Caco-2 (cell line): ENCODE data around the gene UFL1. TPM values are rescaled to one million over a fixed set of nuclear protein-coding genes. Genes with fewer than 3 reads are reported as not detected.
"Not testable (repeated sequence)": the region's sequence is repeated elsewhere in the genome, so short reads cannot be mapped to it uniquely, and the experiment has no call there.

Experiments used
- BruUV-seq: library from RNA; stranded (reverse); fragments of 400-500 nt; replicated peaks from 2 replicates; lab custom pipeline; 2021; lab: Mats Ljungman, UMichigan
- CTCF ChIA-PET: fragments of 300-600 bp; sonication (Branson Sonifier 250); formaldehyde crosslinking; loops from one replicate; lab custom pipeline; 2022; ENCODE audit warnings: antibody characterized with exemption; lab: Charles Lee
- POLR2A ChIA-PET: fragments of 300-600 bp; sonication (Branson Sonifier 250); formaldehyde crosslinking; loops from one replicate; lab custom pipeline; 2022; ENCODE audit warnings: antibody characterized with exemption; lab: Charles Lee
- DNase-seq, 2 experiments: peaks; one replicate each; pipeline versions ENCODE4 v3.0.0 to v3.0.0-alpha.2; 2020 to 2022
- H3K27me3 ChIP-seq: replicated peaks from 2 replicates; pipeline ENCODE4 v1.6.0; 2011; ENCODE audit warnings: low read length; ENCODE audit not compliant: control insufficient read depth, insufficient read depth
- H3K36me3 ChIP-seq: 2 replicates; pipeline ENCODE4 v1.5.1; 2011; ENCODE audit warnings: low read length; ENCODE audit not compliant: control insufficient read depth, insufficient read depth
- H3K4me1 ChIP-seq: fragments of 250-450 bp; sonication (Bioruptor Pico); 2 replicates; pipeline ENCODE4 v1.5.1; 2020; ENCODE audit warnings: mild to moderate bottlenecking
- H3K4me3 ChIP-seq: 2 replicates; pipeline ENCODE4 v1.5.1; 2011; ENCODE audit warnings: low read depth, mild to moderate bottlenecking, control low read depth, low read length
- H3K9me3 ChIP-seq: fragments of 250-450 bp; sonication (Bioruptor Pico); 2 replicates; pipeline ENCODE4 v1.5.1; 2020; ENCODE audit warnings: mild to moderate bottlenecking, moderate library complexity
- H3K27ac Mint-ChIP-seq: one replicate; pipeline ENCODE4 v1.8.0; 2022; ENCODE audit warnings: mixed read lengths; ENCODE audit not compliant: unreplicated experiment
- H3K27me3 Mint-ChIP-seq: one replicate; pipeline ENCODE4 v1.8.0; 2022; ENCODE audit warnings: mixed read lengths; ENCODE audit not compliant: insufficient read depth, unreplicated experiment
- H3K36me3 Mint-ChIP-seq: one replicate; pipeline ENCODE4 v1.8.0; 2022; ENCODE audit warnings: mild to moderate bottlenecking, mixed read lengths; ENCODE audit not compliant: insufficient read depth, unreplicated experiment
- H3K4me1 Mint-ChIP-seq: one replicate; pipeline ENCODE4 v1.8.0; 2022; ENCODE audit warnings: low read depth, mixed read lengths; ENCODE audit not compliant: unreplicated experiment
- H3K4me3 Mint-ChIP-seq: one replicate; pipeline ENCODE4 v1.8.0; 2022; ENCODE audit warnings: mild to moderate bottlenecking, moderate library complexity, mixed read lengths; ENCODE audit not compliant: unreplicated experiment
- H3K9me3 Mint-ChIP-seq: one replicate; pipeline ENCODE4 v1.8.0; 2022; ENCODE audit warnings: mixed read lengths; ENCODE audit not compliant: unreplicated experiment
- intact Hi-C: fragments of 100-400 bp; cut with micrococcal nuclease; formaldehyde crosslinking; loops from one replicate; pipeline ENCODE4 v1.10.0; 2022; ENCODE audit not compliant: unreplicated experiment
- total RNA-seq: library from RNA; stranded (reverse); gene quantifications from 2 replicates; pipeline ENCODE4 v1.2.3, GENCODE V29; 2022
- TF ChIP-seq, protein P1 (sequence below), 2 experiments: fragments of 200-600 bp in 1 of 2; IDR thresholded peaks; 1 replicate in 1 of 2; 2 replicates in 1 of 2; pipeline versions ENCODE4 v1.5.1 to v1.8.0; 2011 to 2022; ENCODE audit warnings: antibody characterized with exemption in 1 of 2, control low read depth in 1 of 2, inconsistent platforms in 1 of 2, low read depth in 1 of 2, low read length in 1 of 2, mild to moderate bottlenecking in 1 of 2, moderate library complexity in 1 of 2; ENCODE audit not compliant: insufficient read depth in 1 of 2, severe bottlenecking in 1 of 2, unreplicated experiment in 1 of 2

Gene UFL1
- total RNA-seq, 1 experiment from 2014 or later = 21.9 TPM

GRCh38 chr6:96545882-96546281, 24.3 kb downstream of the UFL1 start:
- BruUV-seq = no TSS peak
- Mint-ChIP-seq H3K4me1 (no peaks in the 10 kb centered on the region), H3K36me3 (peaks cover 30% of the 10 kb centered on the region), H3K27me3 (no peaks in the 10 kb centered on the region), H3K9me3 (no peaks in the 10 kb centered on the region), H3K4me3 (no peak overlapping the region), H3K27ac (no peak overlapping the region)
- intact Hi-C loops = no loop called here
- H3K4me1 ChIP-seq = no peaks in the 10 kb centered on the region
- H3K36me3 ChIP-seq = no peaks in the 10 kb centered on the region; the same call in 1 of the 2 replicates
- ChIA-PET CTCF (interaction anchor here (0.6 kb wide), 1 partner anchor 415 kb away, joined by 3 read pairs; no protein-coding TSS in a partner anchor), POLR2A (no interaction called here)
- no peak for DNase-seq
- TF ChIP-seq, protein P1, sequence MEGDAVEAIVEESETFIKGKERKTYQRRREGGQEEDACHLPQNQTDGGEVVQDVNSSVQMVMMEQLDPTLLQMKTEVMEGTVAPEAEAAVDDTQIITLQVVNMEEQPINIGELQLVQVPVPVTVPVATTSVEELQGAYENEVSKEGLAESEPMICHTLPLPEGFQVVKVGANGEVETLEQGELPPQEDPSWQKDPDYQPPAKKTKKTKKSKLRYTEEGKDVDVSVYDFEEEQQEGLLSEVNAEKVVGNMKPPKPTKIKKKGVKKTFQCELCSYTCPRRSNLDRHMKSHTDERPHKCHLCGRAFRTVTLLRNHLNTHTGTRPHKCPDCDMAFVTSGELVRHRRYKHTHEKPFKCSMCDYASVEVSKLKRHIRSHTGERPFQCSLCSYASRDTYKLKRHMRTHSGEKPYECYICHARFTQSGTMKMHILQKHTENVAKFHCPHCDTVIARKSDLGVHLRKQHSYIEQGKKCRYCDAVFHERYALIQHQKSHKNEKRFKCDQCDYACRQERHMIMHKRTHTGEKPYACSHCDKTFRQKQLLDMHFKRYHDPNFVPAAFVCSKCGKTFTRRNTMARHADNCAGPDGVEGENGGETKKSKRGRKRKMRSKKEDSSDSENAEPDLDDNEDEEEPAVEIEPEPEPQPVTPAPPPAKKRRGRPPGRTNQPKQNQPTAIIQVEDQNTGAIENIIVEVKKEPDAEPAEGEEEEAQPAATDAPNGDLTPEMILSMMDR (IDR thresholded peaks at IDR 0.05; ENCODE audit: insufficient read depth in 1 of 2, low read depth in 1 of 2, low read length in 1 of 2, severe bottlenecking in 1 of 2, unreplicated experiment in 1 of 2) = no peak
- no peaks in the 10 kb centered on the region for H3K9me3 ChIP-seq
- no peak overlapping the region for H3K4me3 ChIP-seq
- no peaks in the 10 kb centered on the region for H3K27me3 ChIP-seq

DNA sequence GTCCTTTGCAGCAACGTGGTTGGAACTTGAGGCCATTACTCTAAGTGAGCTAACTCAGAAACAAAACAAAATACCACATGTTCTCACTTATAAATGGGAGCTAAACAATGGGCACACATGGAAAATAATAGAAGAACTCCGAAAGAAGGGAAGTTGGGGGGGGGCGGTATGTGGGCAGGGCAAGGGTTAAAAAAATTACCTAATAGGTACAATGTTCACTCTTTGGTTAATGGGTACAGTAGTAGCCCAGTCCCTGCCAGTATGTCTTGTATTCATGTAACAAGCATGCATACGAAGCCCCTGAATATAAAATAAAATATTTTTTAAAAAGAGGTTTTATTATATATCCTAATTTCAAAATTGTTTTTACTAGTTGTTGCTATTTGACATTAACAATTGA, 26.0 kb downstream of the UFL1 start:
- no peaks in the 10 kb centered on the region for H3K27me3 ChIP-seq
- Mint-ChIP-seq H3K4me1 (no peaks in the 10 kb centered on the region), H3K27me3 (no peaks in the 10 kb centered on the region), H3K9me3 (no peaks in the 10 kb centered on the region), H3K27ac (no peak overlapping the region), H3K4me3 (no peak overlapping the region), H3K36me3 (peaks cover 30% of the 10 kb centered on the region)
- TF ChIP-seq, protein P1 (IDR thresholded peaks at IDR 0.05; ENCODE audit: insufficient read depth in 1 of 2, low read depth in 1 of 2, low read length in 1 of 2, severe bottlenecking in 1 of 2, unreplicated experiment in 1 of 2) = no peak
- intact Hi-C loops = no loop called here
- no TSS peak for BruUV-seq
- no peak overlapping the region for H3K4me3 ChIP-seq
- CTCF ChIA-PET = interaction anchor here (0.7 kb wide), 1 partner anchor 422 kb away, joined by 3 read pairs; no protein-coding TSS in a partner anchor
- H3K36me3 ChIP-seq = no peaks in the 10 kb centered on the region; the same call in 1 of the 2 replicates
- POLR2A ChIA-PET = no interaction called here
- DNase-seq = no peak
- no peaks in the 10 kb centered on the region for H3K4me1 ChIP-seq
- H3K9me3 ChIP-seq = no peaks in the 10 kb centered on the region

DNA sequence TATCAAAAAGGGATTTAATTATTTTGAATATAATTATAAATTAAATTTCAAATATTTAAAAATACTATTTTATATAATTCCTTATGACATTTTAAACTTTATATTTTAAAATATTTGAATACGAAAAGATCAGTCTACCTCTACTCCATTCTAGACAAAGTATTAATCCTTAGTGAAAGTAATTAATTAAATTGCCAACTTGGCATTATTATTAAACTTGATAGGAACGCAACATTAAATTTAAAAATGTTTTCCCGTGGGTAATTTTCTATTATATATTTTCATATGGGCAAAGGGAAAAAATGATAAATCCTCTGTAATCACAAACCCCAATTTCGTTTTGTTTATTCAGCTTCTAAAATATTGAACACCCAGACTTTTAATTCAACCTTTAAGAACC, 33.0 kb downstream of the UFL1 start:
- no peaks in the 10 kb centered on the region for H3K4me1 ChIP-seq
- no peak overlapping the region for H3K4me3 Mint-ChIP-seq
- TF ChIP-seq, protein P1 (IDR thresholded peaks at IDR 0.05; ENCODE audit: insufficient read depth in 1 of 2, low read depth in 1 of 2, low read length in 1 of 2, severe bottlenecking in 1 of 2, unreplicated experiment in 1 of 2) = no peak

DNA sequence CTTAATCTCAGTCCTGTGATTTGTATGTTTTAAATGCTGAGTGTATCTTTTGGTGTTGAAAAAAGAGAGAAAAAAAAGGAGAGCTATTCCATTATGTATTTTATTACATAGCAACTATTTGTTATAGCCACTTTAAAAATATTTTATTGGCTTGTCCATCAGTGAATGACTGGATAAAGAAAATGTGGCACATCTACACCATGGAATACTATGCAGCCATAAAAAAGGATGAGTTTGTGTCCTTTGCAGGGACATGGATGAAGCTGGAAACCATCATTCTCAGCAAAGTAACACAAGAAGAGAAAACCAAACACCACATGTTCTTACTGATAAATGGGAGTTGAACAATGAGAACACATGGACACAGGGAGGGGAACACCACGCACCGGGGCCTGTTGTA, 38.1 kb downstream of the UFL1 start:
- intact Hi-C loops, H3K9me3 Mint-ChIP-seq, H3K27me3 Mint-ChIP-seq, H3K9me3 ChIP-seq, H3K27ac Mint-ChIP-seq, H3K4me3 ChIP-seq, H3K27me3 ChIP-seq, H3K4me3 Mint-ChIP-seq, H3K36me3 ChIP-seq, CTCF ChIA-PET, DNase-seq, H3K36me3 Mint-ChIP-seq, BruUV-seq, POLR2A ChIA-PET, H3K4me1 Mint-ChIP-seq, H3K4me1 ChIP-seq: not testable (repeated sequence)

More for the DNA sequence above, 33.0 kb downstream of the UFL1 start:
- Histone ChIP-seq H3K9me3 (no peaks in the 10 kb centered on the region), H3K36me3 (no peaks in the 10 kb centered on the region), H3K27me3 (no peaks in the 10 kb centered on the region), H3K4me3 (no peak overlapping the region)
- CTCF ChIA-PET = no interaction called here
- no TSS peak for BruUV-seq
- H3K36me3 Mint-ChIP-seq = peaks cover 25% of the 10 kb centered on the region
- H3K27ac Mint-ChIP-seq = no peak overlapping the region
- no peak for DNase-seq
- POLR2A ChIA-PET = no interaction called here
- no peaks in the 10 kb centered on the region for H3K4me1 Mint-ChIP-seq
- no peaks in the 10 kb centered on the region for H3K9me3 Mint-ChIP-seq
- no peaks in the 10 kb centered on the region for H3K27me3 Mint-ChIP-seq
- intact Hi-C loops = no loop called here
